HUES64 (cell line): ENCODE data around the gene CDK14.

Experiments
- H3K27ac ChIP-seq: 2 replicates; pipeline ENCODE4 v1.7.0; 2013; ENCODE audit warnings: low read depth, low read length, inconsistent platforms
- H3K27me3 ChIP-seq: 2 replicates; pipeline ENCODE4 v1.6.1; 2013; ENCODE audit warnings: mild to moderate bottlenecking, low read length; ENCODE audit not compliant: insufficient read depth
- H3K36me3 ChIP-seq: 2 replicates; pipeline ENCODE4 v1.6.1; 2013; ENCODE audit warnings: mild to moderate bottlenecking, low read length; ENCODE audit not compliant: insufficient read depth
- H3K4me1 ChIP-seq: 2 replicates; pipeline ENCODE4 v1.6.1; 2013; ENCODE audit warnings: mild to moderate bottlenecking, low read length, moderate library complexity; ENCODE audit not compliant: insufficient read depth
- H3K4me3 ChIP-seq: 2 replicates; pipeline ENCODE4 v1.5.1; 2013; ENCODE audit warnings: mild to moderate bottlenecking, low read length, moderate library complexity
- H3K9ac ChIP-seq: 2 replicates; pipeline ENCODE4 v1.6.1; 2013; ENCODE audit warnings: mild to moderate bottlenecking, low read depth, low read length
- H3K9me3 ChIP-seq: 2 replicates; pipeline ENCODE4 v1.6.1; 2013; ENCODE audit warnings: low read depth, low read length; ENCODE audit not compliant: insufficient read depth
- WGBS: fragments of 150-250, 120-280 bp; methylation state at CpG from one replicate; pipeline ENCODE4 v1.1.7; 2013; ENCODE audit warnings: missing lambda C conversion rate; 5-methylcytosine and 5-hydroxymethylcytosine counted together

Gene CDK14

DNA sequence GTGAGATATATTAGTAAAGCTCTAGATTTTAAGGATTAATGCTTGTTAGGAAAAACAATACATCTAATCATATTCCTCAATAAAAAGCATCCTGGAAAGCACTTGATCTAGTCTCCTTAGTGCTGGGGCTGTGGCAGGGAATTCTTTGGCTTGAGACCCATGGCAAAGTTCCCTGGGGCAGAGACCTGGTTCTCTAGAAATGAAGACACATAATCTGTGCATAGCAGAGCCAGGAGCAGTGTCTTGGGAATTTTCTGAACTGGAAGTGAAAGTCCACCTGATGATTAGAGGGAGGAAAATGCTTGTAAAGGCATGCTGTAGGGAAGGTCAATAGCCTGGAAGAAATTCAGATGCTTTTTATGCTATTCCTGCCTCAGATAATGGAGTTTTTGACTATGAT is 247.4 kb downstream of the CDK14 start:
- Histone ChIP-seq H3K36me3 (no peaks in the 10 kb centered on the region), H3K4me1 (no peaks in the 10 kb centered on the region), H3K27ac (no peak overlapping the region), H3K9me3 (0 out of 2 replicates have a peak, but pooled peaks cover 8% of the 10 kb centered on the region), H3K27me3 (no peaks in the 10 kb centered on the region), H3K4me3 (no peak overlapping the region), H3K9ac (no peak overlapping the region)

DNA sequence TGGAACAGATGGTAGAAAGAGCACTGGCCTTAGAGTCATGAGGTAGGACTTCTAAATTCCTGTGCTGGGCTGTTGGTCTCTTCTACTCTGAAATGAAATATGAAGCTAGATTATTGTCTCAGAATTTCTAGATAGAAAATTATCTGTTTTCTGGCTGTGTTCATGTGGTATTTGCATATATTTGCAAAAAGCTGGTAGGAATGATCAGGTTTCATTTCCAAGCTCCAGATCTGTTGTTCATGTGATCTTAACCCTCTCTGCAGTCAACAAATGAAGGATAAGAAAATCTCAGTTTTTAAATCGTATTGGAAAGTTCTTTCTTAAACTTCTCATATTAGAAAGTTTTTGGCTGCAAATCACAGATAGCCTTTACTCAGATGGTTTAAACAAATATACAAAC is 248.3 kb downstream of the CDK14 start:
- Histone ChIP-seq H3K27me3 (no peaks in the 10 kb centered on the region), H3K9ac (no peak overlapping the region), H3K4me3 (no peak overlapping the region), H3K36me3 (no peaks in the 10 kb centered on the region), H3K9me3 (0 out of 2 replicates have a peak, but pooled peaks cover under 1% of the 10 kb centered on the region), H3K4me1 (0 out of 2 replicates have a peak, but pooled peaks cover 3% of the 10 kb centered on the region), H3K27ac (no peak overlapping the region)
- 100% methylated on average over 1 of the region's 1 CpG for WGBS

GRCh38 chr7:90846192-90846591 is 250.1 kb downstream of the CDK14 start:
- no peaks in the 10 kb centered on the region for H3K36me3 ChIP-seq
- no peak overlapping the region for H3K4me3 ChIP-seq
- H3K9ac ChIP-seq, result no peak overlapping the region
- H3K27me3 ChIP-seq, result no peaks in the 10 kb centered on the region
- H3K27ac ChIP-seq, result no peak overlapping the region
- 0 out of 2 replicates have a peak, but pooled peaks cover 3% of the 10 kb centered on the region for H3K4me1 ChIP-seq
- no peaks in the 10 kb centered on the region for H3K9me3 ChIP-seq

- Histone ChIP-seq H3K9me3 (no peaks in the 10 kb centered on the region), H3K4me1 (peaks cover 3% of the 10 kb centered on the region; the same call in 1 of the 2 replicates), H3K36me3 (no peaks in the 10 kb centered on the region), H3K9ac (no peak overlapping the region), H3K27me3 (no peaks in the 10 kb centered on the region), H3K4me3 (no peak overlapping the region), H3K27ac (no peak overlapping the region)
- WGBS, result no CpG with 5 or more reads among the region's 1 CpG
Observed at GRCh38 chr7:90850066-90850465, 253.9 kb downstream of the CDK14 start.

GRCh38 chr7:90850471-90850870 is 254.3 kb downstream of the CDK14 start:
- H3K9ac ChIP-seq, result no peak overlapping the region
- no peaks in the 10 kb centered on the region for H3K36me3 ChIP-seq
- H3K9me3 ChIP-seq, result no peaks in the 10 kb centered on the region
- no peaks in the 10 kb centered on the region for H3K27me3 ChIP-seq
- 80% methylated on average over 2 of the region's 2 CpGs for WGBS
- H3K4me3 ChIP-seq, result no peak overlapping the region
- peaks cover 3% of the 10 kb centered on the region; the same call in 1 of the 2 replicates for H3K4me1 ChIP-seq
- H3K27ac ChIP-seq, result no peak overlapping the region

- H3K27me3 ChIP-seq, result no peaks in the 10 kb centered on the region
- H3K4me3 ChIP-seq, result no peak overlapping the region
- H3K9ac ChIP-seq, result no peak overlapping the region
- no peaks in the 10 kb centered on the region for H3K9me3 ChIP-seq
- WGBS, result 93% methylated on average over 1 of the region's 2 CpGs
- H3K36me3 ChIP-seq, result no peaks in the 10 kb centered on the region
- no peak overlapping the region for H3K27ac ChIP-seq
- peaks cover 3% of the 10 kb centered on the region; the same call in 1 of the 2 replicates for H3K4me1 ChIP-seq
Observed at GRCh38 chr7:90853205-90853604, 257.1 kb downstream of the CDK14 start.

- no peaks in the 10 kb centered on the region for H3K36me3 ChIP-seq
- WGBS, result 93% methylated on average over 4 of the region's 6 CpGs
- no peak overlapping the region for H3K4me3 ChIP-seq
Observed at GRCh38 chr7:90856351-90857070, 260.4 kb downstream of the CDK14 start.

GRCh38 chr7:90857603-90858002 is 261.5 kb downstream of the CDK14 start:
- Histone ChIP-seq H3K4me1 (no peaks in the 10 kb centered on the region; the same call in 1 of the 2 replicates), H3K36me3 (no peaks in the 10 kb centered on the region), H3K27me3 (no peaks in the 10 kb centered on the region), H3K9me3 (no peaks in the 10 kb centered on the region), H3K4me3 (no peak overlapping the region), H3K9ac (no peak overlapping the region), H3K27ac (no peak overlapping the region)
- 73% methylated on average over 2 of the region's 2 CpGs for WGBS

More at GRCh38 chr7:90856351-90857070, 260.4 kb downstream of the CDK14 start:
- Histone ChIP-seq H3K27ac (no peak overlapping the region), H3K4me1 (no peaks in the 10 kb centered on the region; the same call in 1 of the 2 replicates), H3K9me3 (no peaks in the 10 kb centered on the region), H3K9ac (no peak overlapping the region), H3K27me3 (no peaks in the 10 kb centered on the region)

GRCh38 chr7:90858546-90858945 is 262.4 kb downstream of the CDK14 start:
- WGBS, result 97% methylated on average over 2 of the region's 2 CpGs
- H3K27ac ChIP-seq, result no peak overlapping the region
- no peak overlapping the region for H3K9ac ChIP-seq
- no peak overlapping the region for H3K4me3 ChIP-seq
- H3K36me3 ChIP-seq, result no peaks in the 10 kb centered on the region
- no peaks in the 10 kb centered on the region for H3K9me3 ChIP-seq
- no peaks in the 10 kb centered on the region; the same call in 1 of the 2 replicates for H3K4me1 ChIP-seq
- H3K27me3 ChIP-seq, result no peaks in the 10 kb centered on the region

DNA sequence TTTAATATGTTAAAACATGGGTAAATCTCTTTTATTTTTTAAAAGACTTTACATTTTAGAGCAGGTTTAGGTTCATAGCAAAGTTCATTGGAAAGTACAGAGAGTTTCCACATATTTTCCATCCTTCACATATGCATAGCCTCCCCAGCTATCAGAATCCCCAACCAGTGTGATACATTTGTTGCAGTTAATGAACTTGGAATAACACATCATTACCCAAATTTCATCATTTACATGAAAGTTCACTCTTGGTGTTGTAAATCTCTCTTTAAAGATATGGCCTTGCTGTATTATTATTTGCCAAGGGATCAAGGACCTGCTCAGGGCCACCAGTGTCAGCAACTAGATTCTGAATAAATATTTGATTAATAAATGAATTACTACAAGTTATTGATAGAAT is 263.4 kb downstream of the CDK14 start:
- H3K4me1 ChIP-seq, result no peaks in the 10 kb centered on the region
- no peaks in the 10 kb centered on the region for H3K9me3 ChIP-seq
- H3K27ac ChIP-seq, result no peak overlapping the region
- no peaks in the 10 kb centered on the region for H3K36me3 ChIP-seq
- no peaks in the 10 kb centered on the region for H3K27me3 ChIP-seq
- H3K4me3 ChIP-seq, result no peak overlapping the region
- H3K9ac ChIP-seq, result no peak overlapping the region

GRCh38 chr7:90864088-90864487 is 268.0 kb downstream of the CDK14 start:
- H3K9me3 ChIP-seq, result no peaks in the 10 kb centered on the region
- no peak overlapping the region for H3K9ac ChIP-seq
- H3K4me3 ChIP-seq, result no peak overlapping the region
- no peak overlapping the region for H3K27ac ChIP-seq
- H3K27me3 ChIP-seq, result no peaks in the 10 kb centered on the region
- no CpG with 5 or more reads among the region's 1 CpG for WGBS
- no peaks in the 10 kb centered on the region for H3K4me1 ChIP-seq
- H3K36me3 ChIP-seq, result no peaks in the 10 kb centered on the region

DNA sequence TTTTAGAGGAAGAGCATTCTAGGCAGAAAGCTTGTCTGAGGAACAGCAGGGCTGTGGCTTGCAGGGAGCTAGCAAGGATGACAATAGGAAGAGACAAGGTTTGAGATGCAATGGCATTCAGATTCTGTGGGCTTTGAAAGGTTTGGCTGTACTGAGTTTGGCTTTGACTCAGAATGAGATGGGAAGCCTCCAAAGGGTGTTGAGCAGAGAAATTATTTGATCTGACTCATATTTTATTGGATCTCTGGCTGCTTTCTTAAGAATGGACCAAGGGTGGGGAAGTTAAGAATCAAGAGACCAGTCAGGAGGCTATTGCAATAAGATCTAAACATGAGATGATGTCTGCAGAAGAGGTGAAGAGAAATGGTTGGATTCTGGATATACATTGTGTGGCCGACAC is 273.2 kb downstream of the CDK14 start:
- H3K4me1 ChIP-seq, result no peaks in the 10 kb centered on the region

More for the DNA sequence above, 273.2 kb downstream of the CDK14 start:
- Histone ChIP-seq H3K4me3 (no peak overlapping the region), H3K36me3 (no peaks in the 10 kb centered on the region), H3K9ac (no peak overlapping the region), H3K27me3 (no peaks in the 10 kb centered on the region), H3K27ac (no peak overlapping the region), H3K9me3 (no peaks in the 10 kb centered on the region)
- 92% methylated on average over 1 of the region's 1 CpG for WGBS
